HG03064 (cell line): Measurements from ENCODE around the gene ARHGAP15.
"Not testable (repeated sequence)": the region's sequence is repeated elsewhere in the genome, so short reads cannot be mapped to it uniquely, and the experiment has no call there.

Experiments used
- ATAC-seq: cut with Tn5 transposase; IDR thresholded peaks from one replicate; pipeline ENCODE4 v1.9.1; 2021; ENCODE audit warnings: low read depth; ENCODE audit not compliant: unreplicated experiment

The ARHGAP15 gene

DNA sequence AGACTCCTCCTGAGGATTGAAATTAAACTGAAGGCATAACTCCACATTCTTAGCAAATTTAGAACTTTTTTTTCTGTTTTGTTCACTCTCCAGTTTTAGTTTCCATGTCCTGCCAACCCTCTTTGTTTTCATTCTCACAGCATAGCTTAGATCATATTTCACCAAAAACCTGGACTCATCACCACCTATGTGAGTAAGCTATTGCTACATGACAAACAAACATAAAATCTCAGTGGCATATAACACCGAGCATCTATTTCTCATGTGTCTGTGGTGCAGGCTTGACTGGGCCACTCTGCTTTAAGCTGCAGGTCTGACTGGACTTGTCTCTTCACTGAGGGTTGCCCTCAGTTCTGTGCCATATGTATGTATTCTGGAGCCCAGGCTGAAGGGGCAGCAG, 385.2 kb downstream of the ARHGAP15 start:
- ATAC-seq = no peak

GRCh38 chr2:143515318-143515717, 386.1 kb downstream of the ARHGAP15 start:
- ATAC-seq = no peak

- no peak for ATAC-seq
These were observed 390.3 kb downstream of the ARHGAP15 start for GRCh38 chr2:143519521-143519920.

- ATAC-seq = no peak
These were observed 392.2 kb downstream of the ARHGAP15 start for GRCh38 chr2:143521396-143521795.

GRCh38 chr2:143522699-143523098, 393.5 kb downstream of the ARHGAP15 start:
- no peak for ATAC-seq

- no peak for ATAC-seq
These were observed 394.9 kb downstream of the ARHGAP15 start for GRCh38 chr2:143524119-143524553.

DNA sequence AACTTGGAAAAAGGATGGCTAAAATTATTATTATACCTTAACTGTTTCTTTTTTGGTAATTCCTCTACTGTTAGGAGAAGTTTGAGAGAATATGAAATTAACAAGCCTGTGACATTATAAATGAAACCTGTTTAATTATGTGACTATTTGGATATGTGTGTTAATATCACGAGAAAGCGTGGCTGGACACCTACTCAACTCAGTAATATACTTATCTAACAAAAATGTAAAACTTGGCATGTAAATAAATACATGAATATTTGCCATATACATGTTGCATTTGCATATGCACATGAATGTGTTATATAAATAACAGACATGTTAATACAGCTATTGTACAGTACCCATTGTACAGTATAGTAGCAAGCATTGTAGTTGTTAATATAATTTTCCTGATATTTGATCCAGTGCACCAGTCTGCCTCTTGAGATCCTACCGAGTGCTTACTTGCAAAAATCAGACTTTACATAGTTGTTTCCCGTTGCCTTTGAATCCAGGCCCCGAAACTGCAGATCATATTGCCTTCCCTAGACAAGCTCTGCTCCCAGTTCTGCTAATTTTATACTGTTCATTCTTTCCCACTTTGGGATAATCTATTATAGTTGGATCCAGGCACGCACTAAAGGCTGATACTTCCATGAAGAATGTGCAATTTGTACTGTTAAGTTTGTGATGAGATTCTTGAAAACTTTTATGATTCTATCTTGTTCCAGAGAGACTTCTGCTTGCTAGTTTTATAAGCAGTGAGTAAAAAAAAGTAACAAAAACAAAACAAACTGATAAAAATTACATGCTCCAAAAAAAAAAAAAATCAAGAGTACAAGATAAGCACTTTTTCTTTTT, 395.6 kb downstream of the ARHGAP15 start:
- no peak for ATAC-seq

DNA sequence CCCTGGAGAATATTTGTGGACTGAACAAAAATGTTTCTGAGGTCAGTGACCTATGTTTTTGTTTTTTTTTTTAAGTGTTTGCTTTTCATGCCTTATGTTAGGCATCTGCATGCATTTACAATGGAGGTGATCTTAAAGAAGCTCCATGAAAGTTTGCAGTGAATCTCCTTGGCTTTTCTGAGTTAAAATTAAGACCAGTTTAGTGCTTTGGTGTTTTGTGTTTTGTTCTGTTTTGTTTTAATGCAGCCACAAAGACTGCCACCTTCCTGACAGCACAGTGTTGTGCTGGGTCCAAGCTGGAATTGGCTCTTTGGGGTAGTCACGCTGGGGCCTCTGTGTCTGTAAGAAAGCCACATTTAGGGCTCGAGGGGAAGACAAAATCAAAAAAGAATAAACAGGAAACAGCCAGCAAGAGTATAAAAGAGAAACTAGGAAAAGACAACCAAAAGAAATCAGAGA, 396.2 kb downstream of the ARHGAP15 start:
- ATAC-seq = no peak

DNA sequence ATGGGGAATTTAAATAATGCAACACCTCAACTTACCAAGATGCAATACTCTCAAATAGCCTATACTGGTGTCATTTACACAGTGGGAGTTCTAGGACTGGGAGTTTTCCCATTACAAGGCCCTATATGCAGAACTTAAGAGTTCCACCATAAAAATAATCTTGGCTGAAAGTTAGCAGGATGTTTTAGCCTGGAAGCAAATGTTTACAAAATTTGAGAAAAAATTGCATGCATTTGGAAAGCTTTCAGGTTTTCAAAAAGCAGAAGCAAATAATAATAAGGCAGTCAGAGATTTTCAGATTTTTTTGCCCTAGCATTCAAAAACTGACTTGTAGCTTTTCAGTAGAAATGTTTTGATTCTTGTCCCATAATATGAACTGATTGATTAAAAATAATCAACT, 397.3 kb downstream of the ARHGAP15 start:
- no peak for ATAC-seq

GRCh38 chr2:143528021-143528420, 398.8 kb downstream of the ARHGAP15 start:
- no peak for ATAC-seq

GRCh38 chr2:143529118-143529720, 400.0 kb downstream of the ARHGAP15 start:
- no peak for ATAC-seq

- ATAC-seq = no peak
These were observed 401.5 kb downstream of the ARHGAP15 start for GRCh38 chr2:143530758-143531157.

DNA sequence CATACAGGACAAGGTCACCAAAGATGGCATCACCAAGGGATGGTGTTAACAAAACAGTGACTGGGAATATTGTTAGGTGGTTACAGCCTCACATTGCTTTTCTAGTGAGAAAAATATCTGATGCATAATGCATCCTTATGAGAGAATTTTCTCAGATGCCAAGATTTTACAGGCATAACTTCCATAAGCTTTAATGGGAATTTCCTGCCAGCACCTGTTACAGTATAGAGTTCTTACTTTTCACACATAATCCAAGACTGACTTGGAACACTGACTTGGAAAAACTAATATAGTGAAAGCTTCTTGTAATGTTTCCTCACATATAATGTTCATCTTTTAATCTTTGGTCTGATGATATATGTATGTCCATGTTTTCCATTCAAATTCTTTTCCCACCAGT, 402.8 kb downstream of the ARHGAP15 start:
- no peak for ATAC-seq

- no peak for ATAC-seq
These were observed 404.6 kb downstream of the ARHGAP15 start for GRCh38 chr2:143533846-143534245.

- no peak for ATAC-seq
These were observed 406.6 kb downstream of the ARHGAP15 start for GRCh38 chr2:143535802-143536201.

GRCh38 chr2:143541899-143542298, 412.7 kb downstream of the ARHGAP15 start:
- ATAC-seq = not testable (repeated sequence)

GRCh38 chr2:143545059-143545948, 416.1 kb downstream of the ARHGAP15 start:
- ATAC-seq = no peak

DNA sequence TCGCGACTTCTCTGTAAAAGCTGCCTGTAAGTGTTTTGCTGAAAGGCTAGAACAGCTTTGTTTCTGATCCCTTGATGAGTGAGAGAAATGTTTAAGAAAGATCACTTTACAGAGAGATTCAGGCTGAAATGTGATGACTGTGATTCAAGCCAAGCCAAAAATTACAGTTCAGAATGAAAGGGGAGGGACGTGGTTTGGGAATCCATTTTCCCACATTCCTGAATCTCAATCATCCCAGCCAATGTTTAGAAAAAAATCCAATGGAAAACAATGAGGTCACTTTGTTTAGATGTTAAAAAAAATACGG, 416.7 kb downstream of the ARHGAP15 start:
- ATAC-seq = no peak

DNA sequence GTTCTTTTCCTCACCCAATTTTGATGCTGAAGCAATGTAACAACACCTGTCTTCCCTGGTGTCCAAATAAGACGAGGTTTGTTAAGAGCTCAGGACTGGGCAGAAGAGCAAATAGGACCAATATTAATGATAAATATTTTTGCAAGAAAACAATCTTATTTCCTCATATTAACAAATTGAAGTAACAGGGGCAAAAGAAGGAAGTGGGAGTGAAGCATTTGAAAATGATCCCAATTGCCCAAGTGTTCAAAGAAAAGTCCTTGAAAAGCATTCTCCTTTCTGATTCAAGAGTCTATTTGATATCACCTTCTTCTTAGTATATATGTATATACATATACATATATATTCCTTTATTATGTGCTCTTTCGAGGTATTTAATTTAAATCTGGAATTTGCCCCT, 418.8 kb downstream of the ARHGAP15 start:
- ATAC-seq = no peak

- no peak for ATAC-seq
These were observed 421.3 kb downstream of the ARHGAP15 start for GRCh38 chr2:143550500-143550899.

- no peak for ATAC-seq
These were observed 422.9 kb downstream of the ARHGAP15 start for GRCh38 chr2:143551971-143552650.
